ENCODE measurements around the gene TMEM14C. TPM values are rescaled to one million over a fixed set of nuclear protein-coding genes. Genes with fewer than 3 reads are reported as not detected.
A peak's percentile ranks its signal among the peaks of the same experiment; 100 is the strongest.

The TMEM14C gene
- polyA plus RNA-seq, 1 donor = 144 TPM

DNA sequence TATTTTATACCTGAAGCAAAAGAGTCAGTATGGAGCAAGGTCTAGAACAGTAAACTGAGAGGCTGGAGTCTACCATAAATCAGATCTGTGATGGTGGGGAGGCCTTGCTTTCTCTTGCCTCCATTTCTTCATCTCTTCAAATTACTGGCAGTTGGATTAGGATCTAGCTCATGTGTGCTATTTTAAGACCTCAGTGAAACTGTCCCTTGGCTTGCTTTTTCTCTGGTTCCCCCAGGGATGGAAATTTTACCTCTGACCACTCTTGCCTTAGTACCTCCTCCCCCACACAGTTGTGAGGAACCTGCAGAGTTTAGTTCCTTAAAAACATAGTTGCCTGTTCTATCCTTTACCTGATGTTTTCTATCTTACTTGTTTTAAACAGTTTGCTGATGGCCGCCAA lies 33.2 kb downstream of the TMEM14C start:
- H3K36me3 ChIP-seq (ENCODE audit: control insufficient read depth, insufficient read depth, low read length) = peaks cover 59% of the 10 kb centered on the region
- no CpG with 5 or more reads among the region's 1 CpG for WGBS (ENCODE audit: insufficient coverage, low lambda C conversion rate)
- DNase-seq = no peak

DNA sequence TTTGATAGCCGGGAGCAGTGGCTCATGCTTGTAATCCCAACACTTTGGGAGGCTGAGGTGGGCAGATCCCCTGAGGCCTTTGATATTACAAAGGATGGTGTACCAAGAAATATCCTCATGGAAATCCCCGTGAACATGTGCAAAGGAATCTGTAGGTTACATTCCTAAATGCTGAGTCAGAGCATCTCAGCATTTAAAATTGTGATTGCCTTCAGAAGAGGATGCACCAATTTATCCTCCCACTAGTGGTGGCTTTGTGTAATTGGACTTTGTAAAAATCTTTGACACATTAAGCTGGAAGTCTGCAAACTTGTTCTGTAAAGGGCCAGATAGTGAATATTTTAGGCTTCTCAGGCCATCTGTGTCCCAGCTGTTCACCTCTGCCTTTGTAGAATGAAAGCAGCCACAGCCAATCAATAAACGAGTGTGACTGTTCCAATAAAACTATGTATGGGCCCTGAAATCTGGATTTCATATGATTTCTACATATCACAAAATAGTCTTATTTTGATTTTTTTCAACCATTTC lies 36.5 kb downstream of the TMEM14C start:
- DNase-seq = peak in 1 of 2 donors; percentile 31
- Histone ChIP-seq H3K27ac (ENCODE audit: low read length) (no peak overlapping the region), H3K36me3 (ENCODE audit: control insufficient read depth, insufficient read depth, low read length) (peaks cover 33% of the 10 kb centered on the region), H3K4me1 (ENCODE audit: control insufficient read depth, insufficient read depth, low read length) (no peaks in the 10 kb centered on the region), H3K27me3 (ENCODE audit: control insufficient read depth, insufficient read depth, low read length) (no peaks in the 10 kb centered on the region), H3K9me3 (ENCODE audit: control insufficient read depth, low read depth, low read length) (no peaks in the 10 kb centered on the region), H3K4me3 (ENCODE audit: low read length) (no peak overlapping the region)
- WGBS (ENCODE audit: insufficient coverage, low lambda C conversion rate) = 50% methylated on average over 1 of the region's 3 CpGs

More for the DNA sequence above, 33.2 kb downstream of the TMEM14C start:
- Histone ChIP-seq H3K27me3 (ENCODE audit: control insufficient read depth, insufficient read depth, low read length) (no peaks in the 10 kb centered on the region), H3K4me3 (ENCODE audit: low read length) (no peak overlapping the region), H3K4me1 (ENCODE audit: control insufficient read depth, insufficient read depth, low read length) (no peaks in the 10 kb centered on the region), H3K9me3 (ENCODE audit: control insufficient read depth, low read depth, low read length) (no peaks in the 10 kb centered on the region), H3K27ac (ENCODE audit: low read length) (no peak overlapping the region)

DNA sequence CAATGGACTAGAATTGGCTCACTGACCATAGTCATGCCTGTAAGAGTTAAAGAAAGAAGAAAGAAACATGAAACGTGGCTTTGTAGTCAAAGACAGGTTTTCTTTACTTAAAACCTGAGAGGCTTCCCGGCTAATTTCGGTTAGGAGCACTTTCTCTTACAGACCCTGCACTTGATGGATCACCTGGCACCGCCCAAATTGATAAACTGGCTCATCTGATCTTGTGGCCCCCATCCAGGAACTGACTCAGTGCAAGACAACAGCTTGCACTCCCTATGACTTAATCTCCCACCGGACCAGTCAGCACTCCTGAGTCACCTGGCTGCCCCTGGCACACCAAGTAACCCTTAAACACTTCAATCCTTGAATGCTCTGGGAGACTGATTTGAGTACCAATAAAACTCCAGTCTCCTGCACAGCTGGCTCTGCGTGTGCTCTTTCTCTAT lies 37.0 kb downstream of the TMEM14C start:
- Histone ChIP-seq H3K27me3 (ENCODE audit: control insufficient read depth, insufficient read depth, low read length) (no peaks in the 10 kb centered on the region), H3K4me3 (ENCODE audit: low read length) (no peak overlapping the region), H3K4me1 (ENCODE audit: control insufficient read depth, insufficient read depth, low read length) (no peaks in the 10 kb centered on the region), H3K36me3 (ENCODE audit: control insufficient read depth, insufficient read depth, low read length) (peaks cover 28% of the 10 kb centered on the region), H3K27ac (ENCODE audit: low read length) (no peak overlapping the region), H3K9me3 (ENCODE audit: control insufficient read depth, low read depth, low read length) (no peaks in the 10 kb centered on the region)
- no CpG with 5 or more reads among the region's 6 CpGs for WGBS (ENCODE audit: insufficient coverage, low lambda C conversion rate)
- DNase-seq = no peak

DNA sequence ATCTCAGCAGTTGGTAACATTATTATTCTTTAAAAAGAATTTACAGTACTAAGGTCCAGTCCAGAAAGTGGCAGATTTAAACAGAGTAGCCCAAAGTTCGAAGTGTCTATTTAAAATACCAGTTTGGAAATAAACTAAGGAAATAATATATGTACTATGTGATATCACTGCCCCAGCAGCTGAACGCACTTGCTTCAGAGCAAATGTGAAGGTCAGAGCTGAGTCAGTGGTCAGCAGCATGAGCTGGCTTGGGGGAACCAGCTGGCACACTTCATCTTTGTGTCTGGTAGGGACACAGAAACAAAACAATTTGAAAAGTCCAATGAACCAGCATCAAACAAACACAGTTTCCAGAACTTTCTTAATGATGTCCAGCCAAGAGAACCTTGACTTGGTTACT lies 40.1 kb downstream of the TMEM14C start:
- no peak for DNase-seq
- H3K27me3 ChIP-seq (ENCODE audit: control insufficient read depth, insufficient read depth, low read length) = no peaks in the 10 kb centered on the region
- 100% methylated on average over 1 of the region's 2 CpGs for WGBS (ENCODE audit: insufficient coverage, low lambda C conversion rate)
- H3K4me3 ChIP-seq (ENCODE audit: low read length) = no peak overlapping the region
- H3K4me1 ChIP-seq (ENCODE audit: control insufficient read depth, insufficient read depth, low read length) = no peaks in the 10 kb centered on the region
- no peak overlapping the region for H3K27ac ChIP-seq (ENCODE audit: low read length)
- peaks cover 10% of the 10 kb centered on the region for H3K36me3 ChIP-seq (ENCODE audit: control insufficient read depth, insufficient read depth, low read length)
- no peaks in the 10 kb centered on the region for H3K9me3 ChIP-seq (ENCODE audit: control insufficient read depth, low read depth, low read length)

DNA sequence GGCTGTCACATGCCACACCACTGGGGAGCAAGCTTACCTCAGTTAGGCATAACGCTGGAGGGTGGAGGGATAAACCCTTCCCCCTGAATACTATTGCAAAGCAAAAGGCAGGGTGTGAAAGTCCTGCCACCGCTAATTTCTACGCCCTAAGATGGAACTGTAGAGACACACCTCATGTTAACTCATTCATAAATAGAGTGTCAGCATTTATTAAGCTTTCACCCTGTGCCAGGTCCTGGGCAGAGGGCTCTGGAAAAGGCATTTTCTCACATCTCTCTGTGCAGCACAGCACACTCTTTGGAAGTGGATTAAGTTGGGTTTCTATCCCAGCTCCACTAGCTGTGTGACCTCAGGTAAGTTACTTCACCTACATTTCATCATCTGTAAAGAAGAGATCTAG lies 46.5 kb downstream of the TMEM14C start:
- Histone ChIP-seq H3K27me3 (ENCODE audit: control insufficient read depth, insufficient read depth, low read length) (no peaks in the 10 kb centered on the region), H3K27ac (ENCODE audit: low read length) (no peak overlapping the region), H3K36me3 (ENCODE audit: control insufficient read depth, insufficient read depth, low read length) (peaks cover 7% of the 10 kb centered on the region), H3K9me3 (ENCODE audit: control insufficient read depth, low read depth, low read length) (no peaks in the 10 kb centered on the region), H3K4me3 (ENCODE audit: low read length) (no peak overlapping the region), H3K4me1 (ENCODE audit: control insufficient read depth, insufficient read depth, low read length) (no peaks in the 10 kb centered on the region)
- no peak for DNase-seq
- WGBS (ENCODE audit: insufficient coverage, low lambda C conversion rate) = no CpG with 5 or more reads among the region's 3 CpGs

DNA sequence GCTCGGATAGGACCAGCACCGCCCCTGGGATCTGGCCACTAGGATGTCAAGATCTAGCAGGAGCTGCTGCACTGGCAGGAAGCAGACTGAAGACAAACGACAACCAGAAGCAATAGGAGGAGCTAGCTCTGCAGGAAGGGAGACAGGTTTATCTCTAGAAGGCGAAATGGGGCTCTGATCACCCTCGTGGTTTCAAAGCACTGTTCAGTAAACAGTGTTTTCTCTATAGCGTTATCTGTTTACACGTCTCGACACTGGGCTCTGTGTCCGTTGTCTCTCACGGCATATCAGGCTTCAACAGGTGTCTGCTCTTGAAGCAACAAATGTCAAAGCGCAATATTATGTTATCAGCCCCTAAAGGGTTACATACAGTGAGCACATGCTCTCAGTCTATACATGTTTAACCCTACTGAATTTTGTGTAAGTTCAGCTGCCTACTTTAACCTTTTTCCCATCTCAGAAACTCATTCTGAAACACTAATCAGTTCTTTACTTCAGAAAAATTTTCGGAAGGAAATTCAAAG lies 48.6 kb downstream of the TMEM14C start:
- H3K27ac ChIP-seq (ENCODE audit: low read length) = no peak overlapping the region
- H3K4me1 ChIP-seq (ENCODE audit: control insufficient read depth, insufficient read depth, low read length) = no peaks in the 10 kb centered on the region
- no peak overlapping the region for H3K4me3 ChIP-seq (ENCODE audit: low read length)
- peaks cover 18% of the 10 kb centered on the region for H3K36me3 ChIP-seq (ENCODE audit: control insufficient read depth, insufficient read depth, low read length)
- H3K27me3 ChIP-seq (ENCODE audit: control insufficient read depth, insufficient read depth, low read length) = no peaks in the 10 kb centered on the region
- no peaks in the 10 kb centered on the region for H3K9me3 ChIP-seq (ENCODE audit: control insufficient read depth, low read depth, low read length)
- peak in 1 of 2 donors; percentile 20 for DNase-seq
- WGBS (ENCODE audit: insufficient coverage, low lambda C conversion rate) = no CpG with 5 or more reads among the region's 12 CpGs

DNA sequence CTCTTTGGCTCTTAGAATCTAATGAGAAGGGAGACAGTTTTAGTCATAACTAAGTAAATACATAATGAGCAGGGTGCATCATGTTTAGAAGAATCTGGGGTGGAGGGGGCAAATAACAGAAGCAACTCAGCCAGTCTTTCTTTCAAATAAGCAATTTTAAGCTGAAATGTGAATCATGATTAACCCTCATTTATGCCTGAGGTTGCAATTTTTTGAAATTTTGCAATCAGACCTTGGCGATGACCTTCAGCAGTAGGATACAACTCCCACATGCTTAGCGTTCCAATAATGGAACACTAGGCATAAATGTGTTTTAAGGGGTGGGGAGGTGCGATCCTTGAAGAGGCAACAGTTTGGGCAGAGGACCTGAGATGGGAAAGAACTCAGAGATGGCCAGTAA lies 55.4 kb downstream of the TMEM14C start:
- no peak for DNase-seq
- peaks cover 19% of the 10 kb centered on the region for H3K36me3 ChIP-seq (ENCODE audit: control insufficient read depth, insufficient read depth, low read length)

DNA sequence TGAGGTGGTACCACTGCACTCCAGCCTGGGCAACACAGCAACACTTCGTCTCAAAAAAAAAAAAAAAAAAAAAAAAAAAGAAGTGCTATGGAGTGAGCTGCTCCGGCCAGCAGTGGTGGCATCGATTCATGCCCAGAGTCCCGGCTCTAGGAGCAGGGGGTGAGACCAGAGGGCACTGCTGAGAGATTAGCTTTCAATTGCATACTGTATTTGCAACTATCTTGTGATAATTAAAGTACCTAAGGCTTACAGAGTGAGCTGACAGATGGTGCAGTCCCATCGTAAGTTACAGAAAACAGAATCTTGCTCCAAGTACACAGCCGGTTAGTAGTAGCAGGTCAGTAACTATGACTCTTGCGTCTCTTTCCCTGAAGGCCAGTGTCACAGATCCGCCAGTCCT lies 56.2 kb downstream of the TMEM14C start:
- no peak overlapping the region for H3K27ac ChIP-seq (ENCODE audit: low read length)
- peaks cover 19% of the 10 kb centered on the region for H3K36me3 ChIP-seq (ENCODE audit: control insufficient read depth, insufficient read depth, low read length)
- no peaks in the 10 kb centered on the region for H3K27me3 ChIP-seq (ENCODE audit: control insufficient read depth, insufficient read depth, low read length)
- no peaks in the 10 kb centered on the region for H3K9me3 ChIP-seq (ENCODE audit: control insufficient read depth, low read depth, low read length)
- no peak overlapping the region for H3K4me3 ChIP-seq (ENCODE audit: low read length)
- no CpG with 5 or more reads among the region's 8 CpGs for WGBS (ENCODE audit: insufficient coverage, low lambda C conversion rate)
- H3K4me1 ChIP-seq (ENCODE audit: control insufficient read depth, insufficient read depth, low read length) = no peaks in the 10 kb centered on the region
- no peak for DNase-seq

More for the DNA sequence above, 55.4 kb downstream of the TMEM14C start:
- no peak overlapping the region for H3K4me3 ChIP-seq (ENCODE audit: low read length)
- H3K27ac ChIP-seq (ENCODE audit: low read length) = no peak overlapping the region
- H3K27me3 ChIP-seq (ENCODE audit: control insufficient read depth, insufficient read depth, low read length) = no peaks in the 10 kb centered on the region
- no CpG with 5 or more reads among the region's 3 CpGs for WGBS (ENCODE audit: insufficient coverage, low lambda C conversion rate)
- H3K4me1 ChIP-seq (ENCODE audit: control insufficient read depth, insufficient read depth, low read length) = no peaks in the 10 kb centered on the region
- no peaks in the 10 kb centered on the region for H3K9me3 ChIP-seq (ENCODE audit: control insufficient read depth, low read depth, low read length)

Other genes starting within 250 kb of the TMEM14C start
- 40.0 TPM for gene GCNT2, start 201.7 kb upstream of the TMEM14C start, polyA plus RNA-seq
- 12.7 TPM for gene C6orf52, start 28.5 kb upstream of the TMEM14C start, polyA plus RNA-seq
- gene PAK1IP1, start 28.1 kb upstream of the TMEM14C start, polyA plus RNA-seq = 15.2 TPM
- 78.4 TPM for gene TMEM14B, start 24.7 kb downstream of the TMEM14C start, polyA plus RNA-seq
- gene MAK, start 115.5 kb downstream of the TMEM14C start, polyA plus RNA-seq = 0.36 TPM
- gene GCM2, start 159.0 kb downstream of the TMEM14C start, polyA plus RNA-seq = not detected
- 1.4 TPM for gene SYCP2L, start 164.0 kb downstream of the TMEM14C start, polyA plus RNA-seq